Stimulated activated CD4-positive, alpha-beta T cell treated with anti-CD3 and anti-CD28 coated beads, Interleukin-12 subunit alpha, Interleukin-12 subunit beta, amount 100 ng/mL, for 24 hours (primary cell): ENCODE measurements around the gene AK8.
"Not testable (repeated sequence)": the region's sequence is repeated elsewhere in the genome, so short reads cannot be mapped to it uniquely, and the experiment has no call there.

Experiments used
- DNase-seq, 2 experiments: peaks; one replicate each; pipeline ENCODE4 v3.0.0-alpha.2; 2020; ENCODE audit warnings: low read depth in 2 of 2

AK8 gene

GRCh38 chr9:132744881-132745755 is 133.0 kb downstream of the AK8 start:
- no peak for DNase-seq

DNA sequence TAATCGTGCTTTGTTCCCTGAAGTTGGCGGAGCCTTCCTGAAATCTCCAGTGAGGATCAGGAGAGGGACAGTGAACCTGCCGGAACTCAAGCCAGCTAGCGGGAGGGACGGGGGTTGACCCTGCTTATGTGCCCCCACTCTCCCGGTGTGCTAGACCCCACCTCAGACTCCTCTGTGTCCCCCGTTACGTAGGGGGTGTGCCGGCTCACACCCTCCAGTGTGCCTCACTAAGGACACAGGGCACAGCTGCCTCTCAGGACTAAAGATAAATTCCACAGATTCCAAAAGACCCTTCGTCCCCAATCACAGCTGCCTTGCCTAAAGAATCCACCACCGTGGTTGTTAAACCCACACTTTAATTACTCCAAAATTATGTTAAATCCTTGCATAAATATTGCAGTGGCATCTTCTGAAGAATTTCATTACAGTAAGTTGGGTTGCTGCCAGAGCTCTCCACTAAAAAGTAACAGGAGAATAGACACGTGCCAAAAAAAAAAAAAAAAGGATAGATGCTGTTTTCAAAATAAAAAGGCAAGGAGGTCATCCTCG is 134.1 kb downstream of the AK8 start:
- DNase-seq = no peak

DNA sequence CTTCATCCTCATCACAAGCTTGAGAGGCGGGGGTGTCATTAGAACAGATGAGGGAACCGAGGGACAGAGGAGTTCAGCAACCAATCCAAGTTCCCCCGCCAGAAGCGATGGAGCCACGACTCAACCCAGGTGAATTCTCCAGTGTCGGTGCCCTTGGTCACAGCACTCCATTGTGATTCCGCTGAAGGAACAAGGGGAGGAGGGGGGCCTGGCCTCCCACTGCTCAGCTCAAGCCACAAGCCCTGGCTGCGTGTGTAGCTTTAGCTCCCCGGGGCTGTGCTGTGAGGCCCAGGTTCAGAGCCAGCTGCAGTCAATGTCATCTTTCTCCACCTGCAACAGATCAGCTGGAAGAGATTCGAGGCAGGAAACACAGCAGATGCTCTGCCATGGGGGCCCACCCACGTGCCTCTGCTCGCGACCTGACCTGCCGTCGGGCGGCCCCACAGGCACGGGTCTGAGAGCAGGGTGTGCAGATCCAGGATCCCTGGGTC is 135.2 kb downstream of the AK8 start:
- DNase-seq = no peak

- DNase-seq = no peak
Observed at GRCh38 chr9:132740526-132741309, 137.4 kb downstream of the AK8 start.

- no peak for DNase-seq
Observed at GRCh38 chr9:132739710-132740310, 138.3 kb downstream of the AK8 start.

DNA sequence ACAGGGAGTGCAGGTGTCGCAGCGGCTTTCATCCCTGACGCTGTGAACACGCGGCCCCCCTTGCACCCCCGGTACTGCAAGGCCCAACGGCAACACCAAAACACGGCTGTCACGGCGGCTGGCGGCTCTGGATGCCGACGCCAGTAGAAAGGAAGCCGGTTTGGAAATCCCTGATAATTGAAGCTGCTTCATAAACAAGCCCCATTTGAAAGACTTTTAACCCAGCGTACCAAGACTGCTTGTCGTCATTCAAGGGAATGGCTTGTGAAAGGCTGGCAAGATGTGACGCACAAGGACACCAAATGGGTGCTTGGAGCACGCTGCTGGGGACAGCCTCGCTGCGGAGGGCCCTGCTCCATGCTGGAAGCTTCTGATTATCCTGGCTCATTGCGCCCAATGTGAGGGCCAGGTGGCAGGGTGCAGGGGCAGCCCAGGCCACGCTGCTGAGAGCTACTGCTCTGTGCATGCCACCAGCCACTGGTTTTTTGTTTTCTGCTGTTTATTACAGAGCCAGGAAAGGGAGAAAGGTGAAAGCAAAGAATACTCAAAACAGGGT is 144.7 kb downstream of the AK8 start:
- DNase-seq = no peak

DNA sequence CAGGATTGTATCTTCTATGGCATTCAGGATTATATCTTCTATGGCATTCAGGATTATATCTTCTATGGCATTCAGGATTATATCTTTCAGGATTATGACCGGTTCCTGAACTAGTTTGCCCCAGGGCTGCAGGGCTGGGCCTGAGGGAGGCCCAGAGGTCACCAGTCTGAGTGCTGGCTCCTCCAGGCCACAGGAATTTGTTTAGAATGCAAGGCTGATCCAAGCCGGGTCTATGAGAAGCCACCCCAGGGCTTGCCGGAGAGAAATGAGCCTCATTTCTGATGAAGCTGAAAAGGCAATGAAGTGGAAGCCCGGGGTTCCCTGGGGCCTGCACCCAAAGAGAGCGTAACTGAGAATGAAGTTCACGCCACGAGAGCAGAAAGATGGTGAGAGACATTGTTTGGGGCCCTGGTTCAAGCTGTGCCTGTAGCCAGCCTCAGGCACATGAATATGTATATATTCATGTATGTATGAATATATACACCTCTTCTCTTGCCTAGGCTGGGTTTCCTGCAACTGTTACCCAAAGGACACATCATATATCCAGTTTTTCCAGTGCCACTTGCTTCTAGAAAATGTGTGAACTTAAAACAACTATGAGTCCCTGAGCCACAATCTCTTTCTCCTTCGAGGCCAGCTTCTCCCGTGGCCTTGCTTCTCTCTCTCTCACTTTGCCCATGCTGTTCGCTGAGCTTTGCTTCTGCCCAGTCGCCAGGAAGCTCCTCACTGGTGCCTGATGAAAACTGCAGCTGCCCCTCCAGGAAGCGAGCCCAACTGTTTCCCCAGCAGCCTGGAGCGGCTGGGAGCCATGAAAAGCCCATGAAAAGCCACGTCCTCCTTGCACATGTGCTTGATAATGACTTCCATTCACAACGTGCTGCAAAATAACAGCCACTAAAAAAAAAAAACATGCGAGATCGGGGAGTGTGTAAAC is 145.5 kb downstream of the AK8 start:
- no peak for DNase-seq

DNA sequence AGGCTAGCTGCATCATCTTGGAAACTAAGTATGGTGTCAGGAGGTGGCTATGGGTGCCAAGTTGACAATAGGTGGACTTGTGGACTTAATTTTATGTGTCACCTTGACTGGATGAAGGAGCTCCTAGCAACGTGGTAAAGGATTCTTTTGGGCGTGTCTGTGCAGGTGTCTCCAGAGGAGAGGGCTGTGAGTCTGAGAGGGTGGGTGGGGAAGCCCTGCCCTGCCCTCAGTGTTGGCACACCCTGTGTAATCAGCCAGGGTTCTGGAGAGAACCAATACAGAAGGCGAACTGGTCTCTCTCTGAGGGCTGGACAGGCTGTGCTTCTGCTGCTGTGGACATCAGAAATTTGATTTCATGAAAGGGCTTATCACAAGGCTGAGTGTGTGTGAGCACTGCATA is 146.9 kb downstream of the AK8 start:
- DNase-seq = no peak

DNA sequence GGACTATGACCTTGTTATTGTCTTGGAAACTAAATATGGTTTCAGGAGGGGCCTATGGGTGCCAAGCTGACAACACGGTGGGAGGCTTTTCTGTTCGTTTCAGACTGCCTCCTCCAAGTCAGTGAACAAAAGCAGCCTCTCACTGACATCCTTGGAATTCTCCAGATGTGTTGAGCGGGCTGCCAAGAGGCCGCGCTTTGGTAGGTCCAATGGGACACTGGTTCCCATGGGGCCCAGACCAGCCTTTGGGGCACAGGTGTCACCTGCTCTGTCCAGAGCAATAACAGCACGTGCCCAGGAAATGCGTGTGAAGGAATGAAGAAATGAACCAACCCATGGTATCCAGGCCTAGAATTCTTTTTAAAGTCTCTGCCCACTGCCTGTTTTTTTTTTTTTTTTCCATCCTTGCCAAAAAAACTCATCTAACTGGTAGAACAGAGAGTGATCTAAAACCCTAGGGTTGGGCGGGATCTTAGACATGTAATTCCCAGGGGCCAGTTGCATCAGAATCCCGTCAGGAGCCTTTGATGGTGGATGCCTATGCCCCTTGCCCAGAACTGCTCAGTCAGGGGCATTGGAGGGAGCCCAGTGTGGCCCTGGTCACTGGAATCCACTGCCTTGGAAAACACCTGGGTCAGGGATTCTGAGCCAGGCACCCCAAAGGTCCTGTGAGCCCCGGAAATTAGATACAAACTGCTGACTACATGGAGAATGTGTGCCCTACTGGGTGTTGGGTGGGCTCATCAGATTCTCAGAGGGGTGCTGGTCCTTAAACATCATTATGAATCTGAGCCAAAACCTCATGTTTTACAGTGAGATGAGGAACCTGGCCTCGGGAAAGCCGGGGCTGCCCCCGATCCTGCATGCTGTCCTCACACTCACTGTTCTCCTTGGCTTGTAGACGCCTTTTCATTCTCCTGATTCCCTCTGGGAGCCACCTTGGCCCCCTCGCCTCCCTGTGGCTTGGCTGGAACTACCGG is 147.7 kb downstream of the AK8 start:
- no peak for DNase-seq

GRCh38 chr9:132729235-132729890 is 148.7 kb downstream of the AK8 start:
- no peak for DNase-seq

- DNase-seq = no peak
Observed at GRCh38 chr9:132728497-132728896, 149.6 kb downstream of the AK8 start.

DNA sequence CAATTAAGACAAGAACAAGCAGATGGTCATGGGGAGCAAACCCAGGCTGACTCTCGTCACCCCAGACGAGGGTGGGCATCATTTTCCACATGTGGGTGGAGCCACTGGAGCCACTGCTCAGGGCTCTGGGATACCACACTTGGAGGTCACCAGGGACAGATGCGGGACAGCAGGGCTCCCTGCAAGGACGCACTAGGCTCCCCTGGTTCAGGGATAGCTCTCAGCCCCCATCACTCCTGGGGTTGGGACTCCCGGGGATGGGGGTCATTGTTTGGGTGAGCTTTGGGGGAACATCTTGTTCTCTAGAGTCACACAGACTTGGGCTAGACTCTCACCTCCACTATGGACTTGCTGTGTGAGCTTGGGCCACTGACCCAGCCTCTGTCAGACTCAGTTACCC is 150.0 kb downstream of the AK8 start:
- DNase-seq = no peak

- no peak for DNase-seq
Observed at GRCh38 chr9:132726576-132727130, 151.4 kb downstream of the AK8 start.

GRCh38 chr9:132725306-132725705 is 152.8 kb downstream of the AK8 start:
- DNase-seq = no peak

GRCh38 chr9:132723809-132724208 is 154.3 kb downstream of the AK8 start:
- no peak for DNase-seq

DNA sequence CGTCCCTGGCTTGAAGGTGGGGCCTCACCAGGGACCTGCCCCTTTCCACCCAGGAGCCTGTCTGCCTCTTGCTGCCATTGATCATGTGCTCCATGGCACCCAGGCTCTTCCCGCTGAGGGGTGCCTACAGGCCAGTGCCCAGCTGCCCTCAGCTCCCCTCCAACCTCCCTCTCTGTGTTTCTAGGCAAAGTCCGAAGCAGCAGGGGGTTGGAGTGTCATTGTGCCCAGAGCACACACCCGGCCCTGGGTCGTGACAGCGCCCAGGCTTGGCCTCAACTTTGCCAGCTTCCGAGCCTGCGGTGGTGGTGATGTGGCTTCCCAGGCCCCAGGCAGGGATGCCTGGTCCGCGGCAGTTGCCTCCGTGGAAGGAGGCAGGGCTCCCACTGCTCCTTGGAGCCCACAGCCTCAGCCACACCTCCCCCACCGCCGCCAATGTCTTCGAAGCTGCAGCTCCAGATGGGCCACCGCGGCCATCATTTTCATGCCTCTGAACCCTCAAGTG is 155.5 kb downstream of the AK8 start:
- DNase-seq = no peak

- no peak for DNase-seq
Observed at GRCh38 chr9:132721661-132722060, 156.4 kb downstream of the AK8 start.

GRCh38 chr9:132718381-132718928 is 159.6 kb downstream of the AK8 start:
- DNase-seq = not testable (repeated sequence)
